Activated B cell treated with CpG ODN at 0.5 μM for 24 hours (primary cell): ENCODE data around the gene SH3TC1. TPM values are rescaled to one million over a fixed set of nuclear protein-coding genes. Genes with fewer than 3 reads are reported as not detected.

Source experiments
- ATAC-seq: fragments of 200-7000 bp; cut with Tn5 transposase; one replicate; pipeline ENCODE4 v1.10.0; 2021; ENCODE audit warnings: low read depth, mild to moderate bottlenecking, moderate library complexity
- CTCF ChIA-PET: fragments of 350-600 bp; sonication (Branson Sonifier 250); formaldehyde crosslinking; loops from one replicate; lab custom pipeline; 2021; ENCODE audit warnings: antibody characterized with exemption; lab: Charles Lee
- POLR2A ChIA-PET: fragments of 350-600 bp; sonication (Branson Sonifier 250); formaldehyde crosslinking; loops from one replicate; lab custom pipeline; 2021; ENCODE audit warnings: antibody characterized with exemption; lab: Charles Lee
- DNase-seq: peaks from one replicate; pipeline ENCODE4 v3.0.0; 2022
- H3K27ac Mint-ChIP-seq: one replicate; pipeline ENCODE4 v1.8.0; 2020; ENCODE audit warnings: mixed read lengths
- H3K27me3 Mint-ChIP-seq: one replicate; pipeline ENCODE4 v1.8.0; 2021; ENCODE audit warnings: mixed read lengths
- H3K36me3 Mint-ChIP-seq: one replicate; pipeline ENCODE4 v1.8.0; 2021; ENCODE audit warnings: low read depth, mixed read lengths
- H3K4me1 Mint-ChIP-seq: one replicate; pipeline ENCODE4 v1.8.0; 2021; ENCODE audit warnings: mixed read lengths
- H3K4me3 Mint-ChIP-seq: one replicate; pipeline ENCODE4 v1.8.0; 2020; ENCODE audit warnings: mild to moderate bottlenecking, mixed read lengths
- H3K9me3 Mint-ChIP-seq: one replicate; pipeline ENCODE4 v1.8.0; 2020; ENCODE audit warnings: mixed read lengths
- CTCF ChIP-seq: fragments of 200-600 bp; IDR thresholded peaks from one replicate; pipeline ENCODE4 v1.8.0; 2022; ENCODE audit warnings: antibody characterized with exemption, mild to moderate bottlenecking
- intact Hi-C: fragments of 100-400 bp; cut with micrococcal nuclease; formaldehyde crosslinking; loops from one replicate; pipeline ENCODE4 v1.15.1; 2024
- total RNA-seq: library from RNA; stranded (reverse); gene quantifications from 2 replicates; pipeline ENCODE4 v1.2.3, GENCODE V29; 2022

The SH3TC1 gene
- total RNA-seq, 1 donor from 2014 or later: 135 TPM

GRCh38 chr4:8227771-8228318, 28.8 kb downstream of the SH3TC1 start:
- ChIA-PET POLR2A (interaction anchor here (1.8 to 6.4 kb wide), 3 partner anchors 27 to 65 kb away, joined by 8 to 123 read pairs (median 19); partner anchors contain the start of gene SH3TC1), CTCF (interaction anchor here (0.7 to 0.9 kb wide), 2 partner anchors 11 to 29 kb away, joined by 3 read pairs; partner anchors contain the start of gene SH3TC1)
- Mint-ChIP-seq H3K9me3 (no peaks in the 10 kb centered on the region), H3K27ac (no peak overlapping the region), H3K27me3 (no peaks in the 10 kb centered on the region), H3K36me3 (peaks cover 52% of the 10 kb centered on the region), H3K4me3 (no peak overlapping the region), H3K4me1 (peaks cover 45% of the 10 kb centered on the region)
- ATAC-seq: no peak
- intact Hi-C loops: loop anchor here (1.0 to 2.0 kb wide), 6 partner anchors 10 to 213 kb away; partner anchors contain the start of genes ABLIM2, ACOX3 and TRMT44
- no peak for TF ChIP-seq CTCF
- no peak for DNase-seq

GRCh38 chr4:8228319-8229250, 29.5 kb downstream of the SH3TC1 start:
- TF ChIP-seq CTCF: no peak
- peak; percentile 70 for DNase-seq
- Mint-ChIP-seq H3K27ac (peak overlapping the region; percentile 89), H3K4me3 (peak overlapping the region; percentile 67), H3K9me3 (no peaks in the 10 kb centered on the region), H3K36me3 (peaks cover 44% of the 10 kb centered on the region), H3K4me1 (peaks cover 45% of the 10 kb centered on the region), H3K27me3 (no peaks in the 10 kb centered on the region)
- ChIA-PET POLR2A (interaction anchor here (0.9 to 6.4 kb wide), 11 partner anchors 9 to 211 kb away, joined by 3 to 123 read pairs (median 8); partner anchors contain the start of genes ACOX3, SH3TC1 and TRMT44), CTCF (interaction anchor here (0.9 to 1.8 kb wide), 4 partner anchors 27 to 52 kb away, joined by 3 to 10 read pairs (median 4); partner anchors contain the start of gene SH3TC1)
- intact Hi-C loops: loop anchor here (1.0 to 2.0 kb wide), 6 partner anchors 10 to 212 kb away; partner anchors contain the start of genes ABLIM2, ACOX3 and TRMT44
- peak; percentile 74 for ATAC-seq

- DNase-seq (no peak), ATAC-seq (peak; percentile 5)
- peak overlapping the region; percentile 89 for H3K27ac Mint-ChIP-seq
These were observed 30.4 kb downstream of the SH3TC1 start for GRCh38 chr4:8229331-8229975.

GRCh38 chr4:8230033-8230432, 30.9 kb downstream of the SH3TC1 start:
- no peak for ATAC-seq
- ChIA-PET POLR2A (interaction anchor here (0.7 to 6.4 kb wide), 3 partner anchors 30 to 85 kb away, joined by 5 to 123 read pairs (median 8); partner anchors contain the start of gene SH3TC1), CTCF (interaction anchor here (1.8 to 1.9 kb wide), 2 partner anchors 12 to 53 kb away, joined by 7 to 10 read pairs; no protein-coding TSS in a partner anchor)
- TF ChIP-seq CTCF: no peak
- intact Hi-C loops: loop anchor here (1.0 kb wide), 1 partner anchor 12 kb away; no protein-coding TSS in a partner anchor
- Mint-ChIP-seq H3K27ac (no peak overlapping the region), H3K4me1 (peaks cover 41% of the 10 kb centered on the region), H3K36me3 (peaks cover 30% of the 10 kb centered on the region), H3K27me3 (no peaks in the 10 kb centered on the region), H3K9me3 (no peaks in the 10 kb centered on the region), H3K4me3 (no peak overlapping the region)
- no peak for DNase-seq

More at GRCh38 chr4:8229331-8229975, 30.4 kb downstream of the SH3TC1 start:
- H3K4me3 Mint-ChIP-seq: peak overlapping the region; percentile 67
- ChIA-PET POLR2A (interaction anchor here (0.7 to 6.4 kb wide), 12 partner anchors 8 to 210 kb away, joined by 3 to 123 read pairs (median 7); partner anchors contain the start of genes ACOX3, SH3TC1 and TRMT44), CTCF (interaction anchor here (1.0 to 1.8 kb wide), 3 partner anchors 28 to 53 kb away, joined by 3 to 10 read pairs (median 5); partner anchors contain the start of gene SH3TC1)
- H3K27me3 Mint-ChIP-seq: no peaks in the 10 kb centered on the region
- peaks cover 35% of the 10 kb centered on the region for H3K36me3 Mint-ChIP-seq
- TF ChIP-seq CTCF: no peak
- peaks cover 41% of the 10 kb centered on the region for H3K4me1 Mint-ChIP-seq
- H3K9me3 Mint-ChIP-seq: no peaks in the 10 kb centered on the region
- intact Hi-C loops: loop anchor here (2.0 kb wide), 4 partner anchors 53 to 211 kb away; partner anchors contain the start of genes ABLIM2, ACOX3 and TRMT44
